PFSK-1 (cell line): Measurements from ENCODE around the gene EED.

Experiments
- POLR2AphosphoS5 ChIP-seq: IDR thresholded peaks from 2 replicates; pipeline ENCODE4 v1.6.1; 2012; ENCODE audit warnings: low read depth, mild to moderate bottlenecking, control low read depth, low read length, moderate library complexity
- REST ChIP-seq, 2 experiments: IDR thresholded peaks; 2 replicates each; pipeline versions ENCODE4 v1.6.1 to v1.8.0; 2011 to 2012; ENCODE audit warnings: low read depth in 2 of 2, low read length in 2 of 2, control low read depth in 1 of 2, inconsistent platforms in 1 of 2, mild to moderate bottlenecking in 1 of 2, moderate library complexity in 1 of 2; ENCODE audit not compliant: insufficient read depth in 1 of 2

GRCh38 chr11:86208572-86208971 is 36.0 kb upstream of the EED start:
- TF ChIP-seq POLR2AphosphoS5 = no peak
- TF ChIP-seq REST (IDR thresholded peaks at IDR 0.05; ENCODE audit: insufficient read depth in 1 of 2, low read depth in 2 of 2, low read length in 2 of 2) = no peak
